Suppressor macrophage (primary cell): Measurements from ENCODE around the gene HABP2.

Experiments
- DNase-seq, 4 experiments: peaks; one replicate each; pipeline ENCODE4 v3.0.0-alpha.2; 2020 to 2022

The HABP2 gene

DNA sequence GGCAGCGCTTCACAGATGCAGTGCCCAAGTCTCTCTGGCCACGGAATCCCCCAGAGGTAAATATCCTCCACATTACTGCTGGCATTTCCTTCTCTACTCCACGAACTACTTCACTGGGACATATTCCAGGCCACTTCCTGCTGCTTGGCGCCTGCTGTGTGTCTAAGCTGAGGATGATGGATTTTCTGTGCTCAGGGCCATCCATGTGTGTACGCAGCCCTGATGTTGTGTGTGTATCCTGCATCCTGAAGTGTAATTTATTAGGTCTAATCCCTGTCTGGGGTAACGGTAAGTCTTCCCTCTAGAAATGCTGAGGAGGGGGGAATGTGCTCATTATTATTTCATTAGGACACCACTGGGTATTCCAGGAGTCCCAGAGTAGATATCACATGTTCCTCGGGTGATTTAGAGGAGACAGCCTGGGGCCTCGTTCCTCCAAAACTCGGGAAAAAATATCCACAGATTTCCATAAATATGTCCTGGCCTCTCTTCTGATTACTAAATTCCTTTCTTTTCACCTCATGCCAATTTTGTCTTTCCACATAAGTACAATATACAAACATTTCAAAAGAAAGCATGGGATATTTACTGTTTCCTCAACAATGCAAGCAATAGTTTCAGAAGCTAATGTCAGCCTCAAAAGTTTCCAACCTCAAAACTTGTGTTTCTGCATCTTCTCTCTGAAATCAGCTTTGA is 25.5 kb upstream of the HABP2 start:
- no peak for DNase-seq

DNA sequence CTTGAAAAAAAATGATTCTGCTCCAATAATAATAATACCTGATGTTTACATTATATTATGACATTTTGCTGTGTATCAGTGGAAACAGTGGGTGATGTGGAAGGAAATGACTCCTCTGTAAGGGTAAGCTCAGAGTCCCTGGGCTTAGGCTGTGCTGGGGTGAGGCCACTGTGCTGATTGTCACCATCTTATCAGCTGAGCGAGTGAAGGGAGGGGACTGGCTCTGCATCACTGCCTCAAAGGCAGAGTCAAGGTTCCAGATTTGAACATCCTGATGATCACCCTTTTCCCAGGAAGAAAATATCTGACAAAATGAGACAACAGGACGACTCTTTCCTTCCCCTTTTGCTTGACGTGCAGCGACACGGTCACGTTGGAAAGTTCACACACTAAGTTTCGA is 24.0 kb upstream of the HABP2 start:
- peak; percentile 19 to 63 (median 40) for DNase-seq

DNA sequence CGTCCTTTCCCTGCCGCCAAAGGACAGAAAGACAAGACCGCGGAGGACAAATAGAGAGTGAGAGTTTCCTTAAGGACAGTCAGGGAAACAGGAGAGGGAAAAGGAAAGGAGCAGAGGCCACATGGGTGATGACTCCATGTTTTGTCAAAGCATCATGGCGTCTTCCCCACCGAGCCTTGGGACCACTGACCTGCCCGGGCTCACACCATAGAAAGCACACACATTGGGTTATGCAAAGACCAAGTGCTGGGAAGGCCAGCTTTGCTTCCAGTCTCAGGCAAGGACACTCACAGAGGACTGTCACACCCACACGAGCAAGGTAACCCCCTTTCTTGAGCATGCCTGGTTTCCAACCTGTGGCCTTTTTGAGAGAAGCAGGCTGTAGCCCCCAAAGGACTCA is 23.3 kb upstream of the HABP2 start:
- DNase-seq = no peak

DNA sequence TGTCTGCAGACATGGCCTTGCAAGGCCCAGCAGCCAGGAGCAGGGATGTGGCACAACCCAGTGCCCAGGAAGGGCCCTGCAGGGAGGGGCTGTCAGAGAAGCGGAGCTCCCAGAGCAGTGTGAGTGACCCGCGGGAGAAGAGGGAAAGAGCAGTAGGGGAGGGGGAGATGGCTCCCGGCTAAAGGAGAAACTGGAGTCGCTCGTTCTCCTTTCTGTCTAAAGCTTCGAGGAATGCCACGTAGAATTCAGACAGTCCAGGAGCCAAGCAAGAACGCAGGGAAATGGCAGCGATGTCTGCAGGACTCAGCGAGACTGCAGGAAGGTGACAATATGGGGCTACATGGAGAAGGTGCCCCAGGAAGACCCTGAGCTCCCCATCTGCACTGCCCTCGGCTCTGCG is 22.4 kb upstream of the HABP2 start:
- no peak for DNase-seq

DNA sequence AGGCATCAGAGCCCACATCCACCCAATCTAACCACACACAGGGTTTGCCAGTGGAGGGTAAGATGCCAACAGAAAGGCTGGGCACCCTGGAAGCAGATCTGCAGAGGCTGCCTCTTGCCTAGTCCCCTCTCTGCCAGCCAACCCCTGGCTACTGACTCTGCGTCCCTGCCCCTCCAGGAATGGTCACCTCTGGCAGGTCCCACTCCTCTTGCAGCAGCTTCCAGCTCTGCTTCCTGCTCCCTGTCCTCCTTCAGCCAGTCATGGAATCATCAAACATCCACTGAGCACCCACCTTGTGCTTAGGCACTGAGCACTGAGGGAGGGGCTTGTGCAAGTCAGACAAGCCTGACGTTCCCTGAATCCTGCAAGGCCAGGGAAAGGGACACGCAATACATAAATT is 20.1 kb upstream of the HABP2 start:
- DNase-seq = no peak

DNA sequence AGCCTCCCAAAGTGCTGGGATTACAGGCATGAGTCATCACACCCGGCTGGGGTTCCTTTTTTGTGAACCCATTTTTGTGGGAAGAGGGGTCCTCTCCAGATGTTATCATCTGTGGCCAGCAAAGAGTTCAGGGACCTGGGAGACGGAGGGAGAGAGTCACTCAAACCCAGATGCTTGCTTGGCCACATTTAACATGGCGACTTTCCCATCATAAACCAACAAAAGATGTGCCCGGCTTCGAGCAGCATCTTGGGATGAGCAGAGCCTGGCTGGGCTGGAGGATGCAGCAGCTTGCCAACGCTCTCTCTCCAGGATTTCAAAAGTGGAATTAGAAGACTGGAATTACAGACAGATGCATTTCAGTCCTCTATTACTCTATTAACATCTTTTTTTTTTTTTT is 19.1 kb upstream of the HABP2 start:
- no peak for DNase-seq

DNA sequence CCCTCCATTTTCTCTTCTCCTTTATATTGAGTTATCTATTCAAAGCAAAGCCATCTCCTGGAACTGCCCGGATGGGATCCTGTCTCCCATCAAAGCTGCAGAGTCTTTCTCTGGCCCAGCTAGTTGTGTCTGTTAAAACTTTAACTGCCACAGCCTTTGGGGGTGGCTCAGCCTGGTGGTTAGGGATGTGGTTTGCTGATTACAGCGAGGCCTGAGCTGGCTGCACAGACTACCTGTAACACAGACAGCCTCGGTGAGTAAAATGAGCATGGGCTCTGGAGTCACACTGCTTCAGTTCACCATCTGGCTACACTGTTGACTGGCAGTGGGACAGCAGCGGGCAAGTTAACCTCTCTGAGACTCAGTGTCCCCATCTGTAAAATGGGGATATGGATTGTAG is 18.4 kb upstream of the HABP2 start:
- no peak for DNase-seq

DNA sequence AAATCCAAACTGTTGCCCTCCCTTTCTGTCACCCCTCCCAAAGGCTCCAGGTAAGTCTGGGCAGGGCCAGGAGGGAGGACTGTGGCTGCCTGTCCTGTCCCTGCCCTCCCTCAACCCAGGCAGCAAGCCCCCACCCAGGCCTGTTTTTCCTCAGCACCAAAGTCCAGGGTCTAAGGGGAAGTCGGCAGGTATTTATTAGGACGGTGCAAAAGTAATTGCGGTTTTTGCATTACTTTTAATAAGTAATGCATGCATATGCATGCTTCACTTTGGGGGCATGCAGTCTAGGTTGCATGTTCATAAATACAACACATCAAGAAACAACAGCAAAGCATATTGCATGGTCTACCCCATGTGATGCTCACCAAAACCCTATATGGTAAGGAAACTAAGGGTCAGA is 15.2 kb upstream of the HABP2 start:
- peak in 1 of 4 experiments; percentile 14 for DNase-seq

DNA sequence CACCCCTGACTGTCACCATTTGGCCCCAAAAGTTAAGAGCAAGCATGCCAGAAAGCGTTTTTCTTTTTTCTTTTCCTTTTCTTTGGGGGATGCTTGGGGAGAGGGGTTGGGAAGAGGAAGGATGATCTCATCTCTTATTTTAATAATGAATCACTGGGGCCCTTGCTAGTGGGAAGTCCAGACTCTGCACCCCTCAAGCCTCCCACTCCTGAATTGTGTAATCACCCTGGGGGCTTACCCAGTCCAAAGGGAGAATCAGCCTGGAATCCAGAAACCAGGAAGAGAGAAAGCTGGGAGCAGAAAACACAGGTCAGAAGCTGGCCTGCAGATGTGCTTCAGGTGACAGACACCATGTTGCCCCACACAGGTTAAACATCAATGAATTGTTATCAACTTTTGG is 14.7 kb upstream of the HABP2 start:
- peak; percentile 47 to 73 (median 68) for DNase-seq

DNA sequence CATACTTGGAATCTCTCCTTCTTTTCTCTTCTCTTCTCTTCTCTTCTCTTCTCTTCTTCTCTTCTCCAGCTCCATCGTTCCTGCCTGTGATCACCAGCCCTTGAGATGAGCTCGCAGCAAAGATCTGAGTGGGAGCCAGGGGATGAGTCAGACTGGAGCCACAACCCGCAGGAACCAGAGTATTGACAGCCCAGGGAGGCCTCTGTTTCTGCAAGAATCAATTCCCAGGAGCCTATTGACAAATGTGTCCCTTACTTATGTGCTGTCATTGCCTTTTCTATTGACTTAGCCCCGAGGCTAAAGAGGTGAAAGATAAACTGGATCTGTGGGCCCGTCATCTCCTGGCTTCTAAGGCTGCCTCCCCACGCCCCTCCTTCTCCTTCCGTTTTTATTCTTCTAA is 13.1 kb upstream of the HABP2 start:
- DNase-seq = peak; percentile 57 to 78 (median 72)

DNA sequence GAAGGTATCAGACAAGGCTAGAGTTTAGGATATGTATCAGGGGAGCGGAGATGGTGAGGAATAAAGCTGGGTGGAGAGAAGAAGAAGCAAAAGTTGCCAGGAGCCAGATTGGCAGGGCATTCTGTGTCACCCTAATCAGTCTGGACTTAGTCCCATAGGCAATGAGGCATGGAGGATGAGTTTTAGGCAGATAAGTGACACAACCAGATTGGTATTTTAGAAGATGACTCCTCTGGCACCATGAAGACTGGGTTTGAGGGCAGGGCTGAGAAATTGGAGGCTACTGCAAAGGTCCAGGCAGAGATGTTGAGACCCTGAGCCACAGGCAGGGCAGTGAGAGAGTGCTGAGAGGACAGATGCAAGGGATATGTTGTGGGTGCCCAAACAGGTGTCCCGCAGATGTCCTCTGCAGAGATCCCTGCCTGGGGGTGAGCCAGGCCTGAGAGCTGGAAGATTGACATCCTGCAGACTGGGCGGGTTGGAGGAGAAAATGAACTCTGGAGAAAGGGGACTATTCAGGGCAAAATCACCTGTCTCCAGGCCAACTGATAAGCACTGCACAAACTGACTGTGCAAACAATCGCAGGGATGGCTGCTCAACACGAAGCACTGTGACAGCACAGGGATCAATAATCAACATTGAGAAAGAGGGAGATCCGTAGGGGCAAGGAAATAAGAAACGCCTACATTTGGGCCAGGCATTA is 11.9 kb upstream of the HABP2 start:
- DNase-seq = no peak

DNA sequence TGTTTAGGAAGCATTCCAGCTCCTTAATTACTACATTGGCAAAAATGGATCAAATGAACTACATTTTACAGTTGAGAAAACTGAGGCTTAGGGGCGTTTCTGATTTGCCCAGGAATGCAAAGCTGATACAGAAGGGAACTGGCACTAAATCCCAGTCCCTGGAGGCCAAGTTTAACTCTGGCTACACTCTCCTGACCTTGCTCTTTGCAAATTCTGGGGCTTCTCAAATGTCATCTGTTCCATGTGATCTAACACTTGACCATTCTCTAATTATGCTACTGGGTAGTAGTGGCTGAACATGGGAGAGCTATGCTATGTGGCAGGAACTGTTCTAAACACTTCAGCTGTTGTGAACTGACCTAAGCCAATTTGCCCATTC is 11.3 kb upstream of the HABP2 start:
- no peak for DNase-seq

DNA sequence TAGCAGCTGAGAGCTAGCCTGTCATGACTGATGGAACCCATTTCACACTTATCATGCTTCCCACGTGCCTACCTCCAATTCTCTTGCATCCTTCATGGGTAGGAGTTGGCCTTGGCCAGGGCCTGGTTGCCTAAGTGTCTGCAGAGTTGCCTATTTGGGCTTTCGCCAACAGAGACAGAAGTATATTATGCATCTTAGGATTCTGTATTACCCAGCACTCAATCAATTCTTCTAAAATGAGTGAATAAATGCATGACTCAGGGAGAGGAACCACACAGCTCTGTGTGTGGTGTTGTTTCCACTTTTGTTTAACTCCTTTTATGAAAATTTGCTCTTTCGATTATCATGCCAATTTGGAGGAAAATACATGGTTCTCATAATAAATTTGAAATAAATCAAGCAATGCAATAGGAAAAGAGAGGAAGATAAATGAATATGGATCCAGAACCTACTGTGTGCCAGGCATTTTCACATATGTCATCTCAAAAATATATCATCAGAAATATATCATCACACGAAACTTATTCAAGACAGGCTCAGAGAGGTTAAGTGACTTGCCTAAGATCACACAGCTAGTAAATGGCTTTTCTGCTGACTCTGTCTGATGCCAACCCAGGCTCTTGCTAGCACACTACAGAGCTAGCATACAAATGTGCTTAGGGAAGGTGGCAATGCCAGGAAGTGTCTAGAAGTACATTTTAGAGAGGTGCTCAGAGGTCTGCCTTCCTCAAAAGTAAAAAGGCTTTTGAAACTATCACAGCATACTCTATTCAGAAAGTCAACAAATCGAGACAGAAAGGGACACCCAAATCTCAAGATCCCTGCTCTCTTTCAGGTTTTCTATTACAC is 9.5 kb upstream of the HABP2 start:
- no peak for DNase-seq

DNA sequence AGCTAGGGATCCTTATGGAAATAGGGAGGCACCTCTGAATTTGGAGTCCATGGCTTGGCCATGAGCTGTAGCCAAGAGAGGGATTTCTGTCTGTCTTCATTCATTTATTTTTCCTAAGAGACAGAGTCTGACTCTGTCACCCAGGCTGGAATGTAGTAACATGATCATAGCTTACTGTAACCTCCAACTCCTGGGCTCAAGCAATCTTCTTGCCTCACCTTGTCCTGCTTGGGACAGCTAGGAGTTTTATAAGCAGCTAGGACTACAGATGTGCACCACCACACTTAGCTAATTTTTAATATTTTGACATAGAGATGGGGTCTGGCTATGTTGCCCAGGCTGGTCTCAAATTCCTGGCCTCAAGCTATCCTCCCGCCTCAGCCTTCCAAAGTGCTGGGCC is 8.5 kb upstream of the HABP2 start:
- DNase-seq = no peak

DNA sequence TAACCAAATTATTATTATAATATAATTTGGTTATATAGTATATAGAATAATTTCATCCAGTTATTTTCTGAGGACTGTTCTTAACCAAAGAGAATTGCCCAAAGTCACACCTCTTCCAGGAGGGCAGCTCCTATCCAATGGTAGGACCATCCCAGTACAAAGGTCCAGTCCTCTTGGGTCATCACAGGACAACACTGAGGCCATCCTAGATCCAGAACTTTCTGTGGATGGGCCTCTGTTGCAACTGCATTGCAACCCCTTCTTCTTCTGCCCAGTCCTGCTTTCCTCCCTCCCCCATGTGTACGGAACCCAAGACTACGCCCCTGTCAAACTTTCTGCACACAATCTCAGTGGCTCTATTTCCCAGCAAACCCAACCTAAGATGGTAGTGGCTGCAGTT is 5.4 kb upstream of the HABP2 start:
- DNase-seq = no peak

DNA sequence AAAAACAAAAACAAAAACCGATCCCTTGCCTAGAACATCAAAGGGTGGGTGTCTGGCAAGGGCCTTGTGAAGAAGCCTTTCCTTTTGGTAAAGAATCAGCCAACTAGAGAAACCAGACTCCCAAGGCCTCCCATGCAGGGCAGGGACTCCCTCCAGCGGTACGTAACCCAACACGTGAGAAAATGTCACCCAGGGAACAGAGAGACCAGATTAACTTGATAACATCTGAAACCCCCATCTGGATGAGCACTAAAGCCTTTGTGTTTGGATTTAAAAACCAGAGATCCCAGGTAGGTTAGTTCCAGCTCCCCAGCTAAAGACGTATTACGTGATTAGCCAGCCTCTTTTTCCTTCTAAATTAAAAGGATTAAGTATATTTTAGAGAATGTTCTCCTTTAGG is 3.0 kb upstream of the HABP2 start:
- DNase-seq = no peak

DNA sequence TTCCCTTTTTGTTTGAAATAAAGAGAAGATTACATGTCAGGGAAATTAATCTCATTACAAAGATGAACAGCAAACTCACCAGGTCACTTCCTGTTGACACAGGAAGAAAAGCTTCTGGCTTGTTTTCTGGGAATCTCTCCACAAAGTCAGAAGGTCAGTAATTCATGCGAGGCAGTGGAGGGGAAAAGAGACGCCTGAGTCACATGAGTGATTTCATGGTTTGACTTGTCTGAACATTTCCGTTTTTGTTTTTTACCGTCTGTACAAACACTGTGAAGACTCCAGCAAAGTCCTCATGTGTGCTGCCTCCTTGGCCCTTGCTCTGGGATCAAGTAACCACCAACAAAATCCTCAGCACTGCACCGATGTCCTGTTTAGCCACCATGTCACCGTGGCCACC is 2.5 kb upstream of the HABP2 start:
- DNase-seq = peak in 1 of 4 experiments; percentile 19

DNA sequence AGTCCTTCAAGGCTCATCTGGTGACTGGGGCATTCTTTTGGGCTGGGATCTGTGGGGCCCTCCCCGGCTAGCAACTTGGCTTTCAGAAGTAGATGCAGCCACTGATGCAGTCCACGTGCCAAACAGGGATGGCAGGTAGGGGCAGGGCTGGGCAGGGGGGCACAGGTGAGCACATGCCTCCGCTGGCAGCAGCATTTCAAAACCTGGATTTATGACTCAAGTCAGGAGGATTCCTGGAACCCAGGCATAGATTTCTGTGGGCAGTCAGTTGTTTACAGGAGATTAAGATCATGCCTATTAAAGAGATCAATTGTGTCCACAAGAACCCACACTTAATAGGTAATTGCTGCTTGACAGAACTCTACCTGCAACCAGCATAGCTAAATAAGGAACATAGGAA is 839 bp upstream of the HABP2 start:
- no peak for DNase-seq

DNA sequence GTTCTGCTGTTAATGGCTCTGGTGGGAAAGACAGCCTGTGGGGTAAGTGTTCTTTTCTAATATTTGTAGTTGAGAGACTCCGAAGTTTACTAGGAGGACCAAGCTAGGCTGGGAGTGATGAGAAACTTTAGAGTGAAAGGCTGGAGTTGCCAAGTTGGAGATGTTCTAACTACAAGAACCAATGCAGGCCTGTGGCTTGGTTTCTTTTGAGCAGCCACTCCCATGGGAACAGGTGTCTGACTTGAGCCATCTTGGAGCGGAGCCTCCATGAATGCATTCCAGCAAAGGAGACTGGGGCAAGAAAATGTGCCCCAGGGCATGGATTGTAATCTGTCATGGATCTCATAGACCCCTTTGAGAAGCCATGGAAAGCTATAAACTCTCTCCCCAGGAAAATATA is 296 bp downstream of the HABP2 start:
- DNase-seq = no peak

DNA sequence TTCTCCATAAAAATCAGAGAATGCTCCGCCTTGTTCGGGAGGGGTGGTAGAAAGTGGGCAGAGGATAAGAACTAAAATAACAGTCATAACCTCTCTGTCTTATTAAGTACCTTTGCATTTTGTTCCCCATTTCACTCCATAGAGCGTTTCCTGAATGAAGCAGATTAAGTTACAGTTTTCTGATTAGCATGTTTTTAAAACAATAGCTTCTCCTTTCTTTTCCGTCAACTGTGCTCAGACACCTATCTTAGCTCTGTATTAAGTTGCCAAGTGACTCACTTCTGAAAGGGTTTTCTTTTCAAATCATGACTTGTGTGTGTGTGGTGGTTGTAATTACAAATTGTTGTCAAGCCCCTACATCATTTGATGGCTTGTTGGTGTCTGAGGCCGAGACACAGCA is 1.4 kb downstream of the HABP2 start:
- peak in 2 of 4 experiments; percentile 17 to 33 for DNase-seq

DNA sequence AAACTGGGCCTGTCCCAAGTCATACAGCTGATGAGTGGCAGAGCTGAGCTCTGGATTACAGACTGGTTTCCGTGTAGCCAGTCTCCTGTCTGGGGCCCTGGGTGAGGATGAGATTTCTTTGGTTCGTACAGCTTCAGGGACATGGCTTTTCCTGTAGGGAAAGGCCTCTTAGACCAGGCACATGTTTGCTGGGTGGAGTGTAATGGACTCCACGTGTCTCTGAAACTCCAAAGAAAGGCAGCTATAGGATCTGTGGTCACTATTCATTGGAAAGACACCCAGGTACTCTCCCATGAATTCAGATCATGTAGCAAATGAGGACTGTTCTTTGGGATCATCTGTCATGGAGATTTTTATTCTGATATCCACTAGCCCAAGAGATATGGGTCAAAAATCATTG is 2.4 kb downstream of the HABP2 start:
- DNase-seq = no peak

DNA sequence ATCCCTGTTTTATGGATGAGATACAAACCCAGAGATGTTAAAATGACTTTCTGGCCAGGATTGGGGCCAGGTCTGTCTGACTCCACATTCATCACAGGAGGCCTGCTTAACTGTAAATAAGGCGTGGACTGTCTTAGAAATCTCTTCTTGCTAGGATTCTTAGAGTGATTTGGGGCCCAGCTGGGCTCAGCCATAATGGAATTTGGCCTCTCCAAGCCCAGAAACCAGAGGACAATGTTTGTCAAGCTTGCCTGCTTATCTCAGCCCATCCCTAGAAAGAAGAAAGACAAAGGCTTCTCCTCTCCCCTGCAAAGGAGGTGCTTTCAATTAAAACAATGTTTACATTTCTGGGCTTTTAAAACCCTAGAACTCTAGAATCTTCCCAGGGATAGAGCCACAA is 2.9 kb downstream of the HABP2 start:
- no peak for DNase-seq

DNA sequence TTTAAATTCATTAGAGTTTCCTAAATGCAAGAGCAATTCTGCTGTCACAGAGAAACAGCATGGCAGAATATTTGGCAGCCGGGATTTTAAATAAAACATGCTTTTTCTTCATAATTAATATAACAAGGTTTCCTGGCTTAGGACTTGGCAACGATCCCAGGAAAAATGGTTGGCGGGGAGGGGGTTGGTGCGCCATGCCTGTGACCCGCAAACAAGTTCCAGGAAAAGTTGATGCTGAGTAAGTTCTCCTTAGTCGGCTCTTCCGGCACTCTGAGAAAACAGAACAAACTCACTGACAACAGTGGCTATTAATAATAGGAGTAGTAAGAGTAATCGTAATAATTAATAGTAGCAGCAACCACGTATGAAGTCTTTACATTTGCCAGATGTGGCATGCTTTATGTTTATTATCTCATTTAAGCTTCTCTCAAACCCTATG is 4.6 kb downstream of the HABP2 start:
- peak; percentile 12 to 34 (median 19) for DNase-seq

DNA sequence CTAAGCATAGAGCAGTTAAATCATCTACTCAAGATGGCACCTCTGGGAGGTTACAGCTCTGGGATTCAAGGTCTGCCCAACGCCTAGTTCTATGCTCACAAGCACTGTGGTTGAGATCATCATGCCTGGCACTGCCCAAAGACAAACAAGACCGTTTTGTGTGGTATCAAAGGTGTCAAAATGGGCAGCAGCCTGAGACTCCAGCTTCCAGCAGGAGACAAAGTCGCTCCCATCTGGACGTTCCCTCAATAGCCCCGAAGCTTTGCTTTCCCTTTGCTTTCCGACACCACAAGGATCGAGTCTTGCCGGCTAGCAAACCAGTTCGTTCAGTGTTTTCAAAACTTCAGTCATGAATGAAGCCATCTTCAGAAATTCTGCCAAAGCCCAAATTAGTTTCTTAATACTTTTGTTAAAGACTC is 5.1 kb downstream of the HABP2 start:
- DNase-seq = no peak
